Daoy (cell line): ENCODE data around the gene HSBP1L1. TPM values are rescaled to one million over a fixed set of nuclear protein-coding genes. Genes with fewer than 3 reads are reported as not detected.

ENCODE experiments used
- DNase-seq: peaks from one replicate; pipeline ENCODE4 v3.0.0-alpha.2; 2015; ENCODE audit warnings: low read depth
- total RNA-seq: library from RNA; depleted of rRNA; stranded (reverse); fragments of >200 nt; shearing (Covaris generic); gene quantifications from 2 replicates; pipeline ENCODE4 v1.2.3, GENCODE V29; 2014

The HSBP1L1 gene
- total RNA-seq, 1 experiment from 2014 or later = 0.69 TPM

DNA sequence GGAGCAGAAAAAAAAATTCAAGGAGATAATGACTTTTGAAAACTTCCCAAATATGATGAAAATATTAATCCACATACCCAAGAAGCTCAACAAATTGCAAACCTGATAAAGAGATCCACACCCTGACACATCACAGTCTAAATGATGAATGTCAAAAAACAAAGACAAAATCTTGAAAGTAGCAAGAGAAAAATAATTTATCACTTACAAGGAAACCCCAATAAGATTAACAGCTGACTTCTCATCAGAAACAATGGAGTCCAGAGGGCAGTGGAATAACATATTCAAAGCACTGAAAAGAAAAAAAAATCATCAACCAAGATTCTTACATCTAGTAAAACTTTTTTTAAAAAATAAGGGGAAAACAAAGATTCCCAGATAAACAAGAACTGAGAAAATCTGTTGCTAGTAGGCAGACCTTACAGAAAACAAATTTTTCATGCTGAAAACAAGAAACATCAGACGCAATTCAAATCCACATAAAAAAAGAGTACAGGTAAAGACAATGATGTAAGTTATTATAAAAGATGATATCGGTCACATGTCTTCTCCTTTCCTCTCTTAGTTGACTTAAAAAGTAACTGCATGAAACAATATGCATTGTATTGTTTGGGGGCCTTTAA, 34.3 kb upstream of the HSBP1L1 start:
- DNase-seq = no peak

DNA sequence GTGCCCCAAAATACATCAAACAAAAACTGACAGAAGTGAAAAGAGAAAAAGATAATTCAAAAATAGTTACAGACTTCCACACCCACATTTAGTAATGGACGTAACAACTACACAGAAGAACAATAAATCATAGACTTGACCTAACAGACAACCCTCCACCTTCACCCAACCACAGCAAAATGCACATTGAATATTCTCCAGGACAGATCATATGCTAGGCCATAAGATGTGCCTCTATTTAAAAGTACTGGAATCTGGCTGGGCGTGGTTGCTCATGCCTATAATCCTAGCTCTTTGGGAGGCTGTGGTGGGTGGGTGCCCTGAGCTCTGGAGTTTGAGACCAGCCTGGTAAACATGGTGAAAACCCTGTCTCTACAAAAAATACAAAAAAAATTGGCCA, 33.0 kb upstream of the HSBP1L1 start:
- DNase-seq = no peak

GRCh38 chr18:79932907-79933306, 31.5 kb upstream of the HSBP1L1 start:
- no peak for DNase-seq

DNA sequence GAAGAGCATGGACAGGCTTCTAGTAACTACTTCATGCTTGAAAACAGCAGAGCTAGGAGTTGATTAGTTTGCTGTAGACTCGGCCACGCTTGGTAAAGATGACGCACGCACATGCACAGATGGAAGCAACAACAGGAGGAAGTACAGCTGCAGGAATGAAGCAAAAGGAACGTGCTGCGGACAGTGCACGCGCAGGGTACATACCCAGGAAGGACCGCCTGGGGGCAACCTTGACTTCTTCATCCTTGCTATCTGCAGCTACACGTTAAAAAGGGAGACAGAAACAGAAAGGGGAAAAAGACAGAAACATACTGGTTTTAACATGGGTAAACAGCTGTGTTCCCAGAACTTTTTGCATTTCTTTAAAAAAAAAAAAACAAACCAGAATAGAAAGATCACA, 30.7 kb upstream of the HSBP1L1 start:
- DNase-seq = no peak

DNA sequence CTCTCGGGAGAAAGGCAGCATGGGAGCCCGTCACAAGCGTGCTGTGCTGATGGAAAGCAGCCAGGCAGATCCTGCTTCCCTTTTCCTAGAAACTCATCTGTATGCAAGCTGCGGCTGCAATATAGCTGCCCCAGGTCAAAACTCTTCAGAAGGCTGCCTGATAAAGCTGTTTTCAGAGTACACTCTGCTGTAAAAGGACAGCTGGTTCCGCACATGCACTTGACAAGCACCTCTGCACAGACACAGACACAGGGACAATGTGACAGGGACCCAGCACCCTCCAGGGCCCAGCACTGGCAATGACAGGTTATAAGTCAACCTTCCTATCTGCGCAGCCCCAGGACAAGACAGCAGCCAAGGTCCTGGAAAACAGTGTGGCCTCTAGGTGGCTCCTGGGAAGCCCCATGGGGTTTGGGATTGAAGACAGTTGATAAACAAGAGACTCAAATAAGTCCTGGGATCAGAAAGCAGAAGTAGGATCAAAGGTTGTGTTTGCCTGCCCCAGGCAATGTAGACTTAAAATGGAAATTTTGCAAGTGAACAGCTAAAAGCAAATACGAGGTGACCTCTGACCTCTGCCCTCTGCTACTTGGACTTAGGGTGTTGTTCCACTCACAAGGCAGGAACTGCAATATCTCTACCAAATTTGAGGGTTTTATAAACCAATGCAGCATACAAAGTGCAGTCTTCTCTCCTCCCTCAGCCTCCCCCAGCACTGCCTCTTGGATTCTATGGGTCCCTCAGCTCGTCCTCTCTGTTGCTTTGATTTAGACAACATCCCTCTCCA, 29.9 kb upstream of the HSBP1L1 start:
- DNase-seq = no peak

GRCh38 chr18:79935098-79935480, 29.4 kb upstream of the HSBP1L1 start:
- no peak for DNase-seq

GRCh38 chr18:79935499-79935898, 28.9 kb upstream of the HSBP1L1 start:
- DNase-seq = no peak

DNA sequence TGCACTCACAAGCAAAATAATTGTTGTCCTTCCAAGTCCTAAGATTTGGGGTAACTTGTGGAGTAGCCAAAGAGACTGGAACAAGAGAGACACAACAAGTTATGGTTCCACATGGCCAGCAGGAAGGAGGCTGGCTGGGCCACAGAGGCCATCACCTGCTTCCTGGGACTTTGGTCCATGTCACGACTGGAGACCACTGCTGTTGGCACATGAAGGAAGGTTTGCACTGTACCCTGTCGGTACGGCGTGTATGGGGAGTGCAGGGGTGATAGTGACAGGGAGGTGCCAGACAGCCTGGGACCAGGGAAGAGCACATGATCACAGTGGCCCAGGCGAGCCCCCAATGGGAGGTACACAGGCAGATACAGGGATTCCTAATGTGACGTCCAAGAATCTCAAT, 28.5 kb upstream of the HSBP1L1 start:
- no peak for DNase-seq

DNA sequence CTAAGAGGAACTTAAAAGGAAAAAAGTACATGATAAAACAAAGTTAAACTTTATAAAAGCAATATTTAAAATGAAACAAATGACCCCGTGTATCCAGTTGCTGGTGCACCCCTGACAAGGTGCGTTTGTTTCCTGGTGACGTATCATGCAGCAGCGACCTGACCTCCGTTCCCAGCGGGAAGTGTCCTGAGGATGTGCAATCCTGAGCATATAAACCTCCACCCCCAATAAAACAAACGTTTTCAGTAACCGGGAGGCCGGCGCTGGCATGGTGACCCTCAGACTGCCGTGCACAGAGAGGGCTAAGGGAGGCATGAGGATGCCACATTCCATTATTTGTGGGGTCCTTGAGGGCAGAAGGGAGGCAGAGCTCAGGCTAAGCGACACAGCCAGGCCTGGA, 27.8 kb upstream of the HSBP1L1 start:
- DNase-seq = no peak

DNA sequence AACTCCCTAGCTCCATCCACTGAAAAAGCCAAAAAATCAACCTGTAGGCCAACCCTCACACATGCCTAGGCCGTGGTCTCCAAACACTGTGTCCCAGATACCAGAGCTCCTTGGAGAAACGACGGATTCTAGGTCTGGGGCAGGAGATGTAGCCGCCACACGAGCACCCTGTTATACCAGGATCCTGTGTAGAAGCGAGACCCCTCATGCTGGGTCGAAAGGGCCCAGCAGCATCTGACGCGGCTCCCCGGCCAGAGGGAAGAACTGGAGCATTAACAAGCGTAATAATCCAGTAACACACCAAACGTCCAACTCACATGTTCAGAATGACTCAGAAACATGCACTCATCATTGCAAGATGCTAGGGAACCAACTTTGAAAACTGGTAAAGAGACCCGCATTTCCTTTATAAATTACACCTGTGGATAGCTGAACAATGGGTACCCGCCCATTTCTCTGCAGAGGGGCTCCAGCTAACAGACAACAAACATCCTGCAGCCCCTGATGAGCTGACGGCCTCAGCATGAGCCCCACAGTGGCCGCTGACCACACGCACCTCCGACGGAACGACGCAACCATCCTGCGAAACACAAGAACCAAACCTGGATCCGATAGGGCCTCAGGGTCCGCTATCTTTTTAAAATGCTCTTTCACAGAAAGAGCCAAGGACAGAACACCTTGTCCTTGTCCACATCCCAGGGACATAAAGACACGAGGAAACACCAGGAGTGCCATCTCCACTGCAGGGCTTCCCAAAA, 27.2 kb upstream of the HSBP1L1 start:
- DNase-seq = no peak

DNA sequence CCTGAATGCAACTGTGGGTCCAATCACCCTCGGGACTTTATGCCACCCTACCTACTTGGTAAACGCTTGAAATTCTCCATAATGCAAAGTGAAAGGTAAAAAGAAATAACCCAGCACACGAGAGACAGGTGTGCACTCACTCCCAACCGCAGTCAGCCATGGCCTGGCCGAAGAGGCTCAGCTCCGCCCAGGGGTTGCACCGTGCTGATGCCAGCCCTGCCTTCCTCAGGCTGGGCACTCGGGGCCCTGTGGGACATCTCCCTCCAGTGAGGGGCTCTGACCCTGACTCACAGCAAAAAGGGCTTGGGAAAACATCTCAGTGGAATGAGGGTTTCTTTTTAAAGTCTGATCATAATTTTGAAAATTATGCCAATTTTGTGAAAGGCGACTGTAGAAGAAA, 26.2 kb upstream of the HSBP1L1 start:
- no peak for DNase-seq

DNA sequence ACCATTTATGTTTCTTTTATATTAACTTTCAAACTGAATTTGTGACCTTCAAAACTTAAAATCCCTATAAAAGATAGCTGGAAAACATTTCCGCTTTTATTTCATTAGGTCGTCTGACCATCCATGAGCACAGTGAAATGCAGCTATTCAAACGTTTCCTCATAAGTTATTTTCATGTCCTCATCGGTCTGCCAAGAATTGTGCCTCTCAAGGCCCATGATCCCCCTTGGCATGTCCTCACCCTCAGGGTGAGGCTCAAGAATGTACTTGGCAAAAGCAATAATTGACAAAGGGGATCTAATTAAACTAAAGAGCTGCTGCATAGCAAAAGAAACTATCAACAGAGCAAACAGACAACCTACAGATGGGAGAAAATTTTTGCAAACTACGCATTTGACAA, 25.3 kb upstream of the HSBP1L1 start:
- no peak for DNase-seq

- DNase-seq = no peak
Observed at GRCh38 chr18:79940126-79940813, 24.2 kb upstream of the HSBP1L1 start.

- DNase-seq = no peak
Observed at GRCh38 chr18:79940814-79941472, 23.5 kb upstream of the HSBP1L1 start.

DNA sequence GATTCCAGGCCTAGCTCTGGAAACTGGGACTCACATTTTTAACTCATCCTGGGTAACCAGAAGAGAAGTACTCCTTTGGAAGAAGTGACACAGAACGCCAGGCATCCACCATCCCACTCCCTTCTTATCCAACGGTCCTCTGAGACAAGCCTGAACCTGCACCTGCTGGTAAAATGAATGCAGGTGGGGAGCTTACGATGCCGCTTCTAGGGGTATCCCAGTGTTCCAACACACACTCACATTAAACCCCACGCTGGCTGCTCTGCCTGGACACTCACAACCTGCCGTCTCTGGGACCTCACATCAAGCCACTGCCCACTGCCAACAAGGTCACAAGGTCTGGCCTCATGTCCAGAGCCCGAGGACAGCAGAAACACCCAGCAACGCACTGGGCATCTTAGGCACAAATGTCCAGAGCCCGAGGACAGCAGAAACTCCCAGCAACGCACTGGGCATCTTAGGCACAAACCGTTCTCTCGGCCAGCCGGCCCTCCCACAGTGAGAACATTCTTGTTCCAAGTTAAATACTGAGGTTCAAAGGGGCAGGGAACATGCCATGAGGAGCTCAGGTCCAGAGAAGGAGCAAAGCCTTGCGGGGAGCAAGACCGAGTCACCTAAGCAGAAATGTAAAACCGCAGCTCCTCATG, 22.8 kb upstream of the HSBP1L1 start:
- no peak for DNase-seq

- no peak for DNase-seq
Observed at GRCh38 chr18:79942211-79942610, 22.2 kb upstream of the HSBP1L1 start.

DNA sequence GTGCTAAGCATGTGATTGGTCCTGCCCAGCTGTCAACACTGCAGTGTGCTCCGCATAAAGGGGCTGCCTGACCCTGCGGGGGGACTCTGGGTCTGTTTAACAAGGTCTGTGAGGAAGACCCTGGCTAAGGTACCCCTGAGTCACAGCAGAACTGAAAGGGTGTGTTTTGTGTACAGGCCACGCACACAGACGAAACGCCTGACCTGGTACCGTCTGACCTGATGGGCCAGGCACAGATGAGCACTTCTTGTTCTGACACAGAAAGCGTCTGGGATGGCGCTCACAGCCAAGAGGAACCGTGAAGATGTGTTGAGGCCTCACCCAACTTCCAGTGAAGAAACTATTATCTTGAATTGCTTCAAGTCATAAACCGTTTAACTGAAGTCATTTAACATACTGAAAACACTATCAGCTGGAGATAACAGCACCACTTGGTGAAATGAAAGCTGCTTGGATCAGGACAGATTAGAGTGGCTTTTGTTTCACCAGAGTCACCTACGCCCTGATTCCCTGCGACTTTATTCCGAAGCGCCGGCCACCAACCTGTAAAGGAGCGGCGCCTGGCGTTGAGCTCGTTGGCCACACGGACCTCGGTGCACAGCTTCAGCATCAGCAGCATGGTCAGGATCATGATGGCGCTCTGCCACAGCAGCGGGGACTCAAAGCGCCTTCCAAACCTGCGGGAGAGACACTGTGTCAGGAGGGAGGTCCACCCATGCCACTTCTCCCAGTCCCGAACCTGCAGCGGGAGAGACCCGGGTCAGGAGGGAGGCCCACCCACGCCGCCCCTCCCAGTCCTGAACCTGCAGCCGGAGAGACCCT, 21.4 kb upstream of the HSBP1L1 start:
- no peak for DNase-seq

DNA sequence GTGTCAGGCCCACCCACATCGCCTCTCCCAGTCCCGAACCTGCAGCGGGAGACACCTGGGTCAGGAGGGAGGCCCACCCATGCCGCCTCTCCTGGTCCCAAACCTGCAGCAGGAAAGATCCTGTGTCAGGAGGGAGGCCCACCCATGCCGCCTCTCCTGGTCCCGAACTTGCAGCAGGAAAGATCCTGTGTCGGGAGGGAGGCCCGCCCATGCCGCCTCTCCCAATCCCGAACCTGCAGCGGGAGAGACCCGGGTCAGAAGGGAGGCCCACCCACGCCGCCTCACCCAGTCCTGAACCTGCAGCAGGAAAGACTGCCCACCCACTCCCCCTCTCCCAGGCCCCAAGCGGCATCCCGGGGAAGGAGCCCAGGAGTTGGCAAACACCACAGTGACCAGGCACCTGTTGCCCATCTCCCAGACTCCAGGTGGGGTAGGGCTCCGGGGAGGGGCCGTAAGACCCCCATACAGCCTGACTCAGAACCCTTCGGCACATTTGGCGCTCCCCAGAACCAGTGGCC, 20.8 kb upstream of the HSBP1L1 start:
- DNase-seq = no peak

- DNase-seq = no peak
Observed at GRCh38 chr18:79944126-79944731, 20.2 kb upstream of the HSBP1L1 start.

DNA sequence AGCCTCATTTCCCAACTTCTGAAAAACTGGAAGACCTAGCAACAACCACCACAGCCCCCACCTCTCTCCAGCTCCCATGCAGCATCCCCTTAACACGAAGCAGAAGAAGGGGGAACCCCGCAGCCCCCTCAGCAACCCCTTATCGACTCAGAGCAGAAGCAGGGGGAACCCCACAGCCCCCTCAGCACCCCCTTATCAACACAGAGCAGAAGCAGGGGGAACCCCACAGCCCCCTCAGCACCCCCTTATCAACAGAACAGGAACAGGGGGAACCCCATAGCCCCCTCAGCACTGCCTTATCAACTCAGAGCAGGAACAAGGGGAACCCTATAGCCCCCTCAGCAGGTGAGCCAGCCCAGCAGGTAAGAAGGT, 19.7 kb upstream of the HSBP1L1 start:
- no peak for DNase-seq
